Activated CD8-positive, alpha-beta memory T cell treated with anti-CD3 and anti-CD28 coated beads for 48 hours (primary cell): ENCODE measurements around the gene SS18L1.

Experiments
- DNase-seq, 3 experiments: peaks; one replicate each; pipeline ENCODE4 v3.0.0-alpha.2; 2020; ENCODE audit warnings: low read depth in 2 of 3, low spot score in 2 of 3

Gene SS18L1

GRCh38 chr20:62151835-62152364 is 8.3 kb downstream of the SS18L1 start:
- no peak for DNase-seq

DNA sequence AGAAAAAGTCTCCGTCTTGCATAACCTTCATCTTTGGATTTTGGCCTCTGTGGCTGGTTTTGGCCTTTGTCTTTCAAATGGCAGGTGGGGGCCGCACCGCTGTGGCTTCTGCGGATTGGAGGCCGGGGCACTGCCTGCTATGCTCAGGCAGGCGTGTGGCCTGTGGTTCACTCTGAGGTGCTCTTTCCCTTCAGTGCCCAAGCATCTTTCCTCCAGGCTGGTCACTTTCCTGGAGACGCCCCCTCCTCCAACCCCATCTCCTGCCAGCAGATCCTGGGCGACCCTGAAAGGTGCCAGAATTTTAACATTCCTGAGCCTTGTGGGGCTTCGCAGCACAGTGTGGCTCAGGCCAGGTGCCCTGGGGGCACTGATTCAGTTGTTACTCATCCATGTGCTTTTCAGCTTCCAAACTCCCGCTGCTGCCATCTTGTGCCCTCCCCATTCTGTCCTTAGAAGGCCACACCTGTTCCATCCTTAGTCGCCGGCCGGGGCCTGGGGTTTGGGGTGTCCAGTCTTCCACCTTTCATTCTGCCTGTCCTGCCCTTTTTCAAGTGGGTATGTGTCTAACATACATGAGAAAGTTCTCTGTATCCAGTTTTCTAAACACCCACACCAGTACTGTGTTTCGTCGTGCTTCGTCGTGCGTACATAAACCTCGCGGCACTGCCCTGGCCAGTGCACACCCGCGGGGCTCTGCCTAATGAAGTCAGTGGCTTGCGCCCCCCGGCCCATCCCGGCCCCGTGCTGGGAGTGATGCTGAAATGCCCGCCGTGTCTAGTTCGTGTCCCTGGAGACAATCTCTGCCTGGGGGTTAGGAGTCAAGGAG is 12.1 kb downstream of the SS18L1 start:
- DNase-seq, result no peak

- no peak for DNase-seq
Measured at GRCh38 chr20:62156254-62156556, 12.6 kb downstream of the SS18L1 start.

- DNase-seq, result peak in 1 of 3 experiments; percentile 49
Measured at GRCh38 chr20:62156592-62157386, 13.2 kb downstream of the SS18L1 start.

GRCh38 chr20:62157387-62158087 is 14.0 kb downstream of the SS18L1 start:
- DNase-seq, result no peak

- DNase-seq, result no peak
Measured at GRCh38 chr20:62158088-62158400, 14.5 kb downstream of the SS18L1 start.

GRCh38 chr20:62158541-62158940 is 15.0 kb downstream of the SS18L1 start:
- DNase-seq, result no peak

DNA sequence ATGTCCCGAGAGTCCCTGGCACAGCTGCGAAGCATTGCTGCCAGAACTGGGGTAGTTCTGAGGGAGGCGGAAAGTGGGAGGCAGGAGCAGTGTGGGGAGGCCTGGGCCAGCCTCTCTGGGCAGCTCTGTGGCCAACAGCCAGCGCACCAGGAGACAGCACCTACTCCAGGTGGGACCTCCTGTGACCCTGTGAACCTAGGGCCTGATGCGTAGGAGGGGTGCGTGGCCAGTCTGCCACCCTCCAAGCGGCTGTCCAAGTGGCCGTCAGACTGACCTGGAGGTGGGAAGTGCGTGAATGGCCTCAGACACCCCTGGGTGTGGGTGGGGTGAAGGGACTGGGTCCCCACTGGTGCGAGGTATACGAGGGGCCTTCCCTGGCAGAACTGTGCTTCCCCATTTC is 15.5 kb downstream of the SS18L1 start:
- no peak for DNase-seq

GRCh38 chr20:62159839-62160238 is 16.3 kb downstream of the SS18L1 start:
- DNase-seq, result peak; percentile 54 to 62 (median 58)

DNA sequence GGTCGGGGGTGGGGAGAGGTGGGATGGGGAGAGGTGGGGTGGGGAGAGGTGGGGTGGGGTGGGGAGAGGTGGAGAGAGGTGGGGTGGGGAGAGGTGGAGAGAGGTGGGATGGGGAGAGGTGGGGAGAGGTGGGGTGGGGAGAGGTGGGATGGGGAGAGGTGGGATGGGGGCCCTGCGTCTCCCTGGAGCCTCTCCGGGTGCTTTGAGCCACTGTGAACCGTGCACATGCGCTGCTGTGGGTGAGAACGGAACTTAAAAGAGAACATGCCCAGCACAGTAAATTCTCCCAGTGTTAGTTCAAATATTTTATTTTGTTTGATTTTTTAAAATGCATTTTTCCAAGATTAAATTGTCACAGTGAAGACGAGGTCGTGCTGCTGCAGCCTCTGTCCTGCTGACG is 16.7 kb downstream of the SS18L1 start:
- DNase-seq, result no peak

- DNase-seq, result no peak
Measured at GRCh38 chr20:62160876-62161275, 17.3 kb downstream of the SS18L1 start.

- DNase-seq, result no peak
Measured at GRCh38 chr20:62161347-62161746, 17.8 kb downstream of the SS18L1 start.

DNA sequence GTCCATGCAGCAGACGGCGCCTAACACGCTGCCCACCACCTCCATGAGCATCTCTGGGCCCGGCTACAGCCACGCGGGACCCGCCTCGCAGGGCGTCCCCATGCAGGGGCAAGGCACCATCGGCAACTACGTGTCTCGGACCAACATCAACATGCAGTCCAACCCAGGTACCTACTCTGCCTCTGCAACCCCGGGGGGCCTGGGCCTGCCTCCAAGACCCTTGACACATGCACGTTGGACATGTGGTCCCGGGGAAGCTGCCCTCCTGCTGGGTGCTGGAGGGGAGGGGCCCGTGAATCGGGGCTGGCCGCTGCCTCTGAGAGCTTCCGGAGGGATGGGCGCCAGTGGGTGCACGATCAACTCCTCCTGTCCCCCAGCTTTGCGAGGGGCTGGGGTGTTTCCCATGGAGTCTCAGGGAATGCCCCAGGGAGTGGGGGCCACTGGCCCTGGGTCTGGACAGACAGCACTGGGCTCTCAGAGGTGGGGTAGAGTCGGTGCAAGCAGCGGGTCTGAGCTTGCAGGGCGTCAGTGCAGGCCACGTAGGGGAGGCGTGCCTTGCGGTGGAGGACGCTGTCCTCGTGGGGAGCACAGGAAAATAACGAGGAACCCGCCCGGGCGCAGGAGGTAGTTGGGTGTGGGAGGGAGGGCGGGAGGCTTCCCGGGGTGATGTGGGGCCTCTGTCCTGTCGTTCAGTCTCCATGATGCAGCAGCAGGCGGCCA is 19.4 kb downstream of the SS18L1 start:
- no peak for DNase-seq

DNA sequence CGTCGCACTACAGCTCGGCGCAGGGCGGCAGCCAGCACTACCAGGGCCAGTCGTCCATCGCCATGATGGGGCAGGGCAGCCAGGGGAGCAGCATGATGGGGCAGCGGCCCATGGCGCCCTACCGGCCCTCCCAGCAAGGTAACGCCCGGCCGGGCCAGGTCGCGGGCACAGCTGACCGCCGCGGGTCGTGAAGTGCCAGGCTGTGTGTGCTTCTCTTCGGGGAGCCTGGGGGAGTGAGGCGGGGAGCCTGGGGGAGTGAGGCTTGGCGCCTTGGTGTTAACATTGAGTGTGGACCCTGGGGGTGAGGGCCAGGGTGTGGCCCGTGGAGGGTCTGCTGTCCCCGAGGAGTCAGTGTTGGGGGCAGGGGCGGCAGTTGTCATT is 19.9 kb downstream of the SS18L1 start:
- no peak for DNase-seq

GRCh38 chr20:62163986-62164762 is 20.6 kb downstream of the SS18L1 start:
- DNase-seq, result no peak

- DNase-seq, result no peak
Measured at GRCh38 chr20:62164879-62165761, 21.6 kb downstream of the SS18L1 start.

DNA sequence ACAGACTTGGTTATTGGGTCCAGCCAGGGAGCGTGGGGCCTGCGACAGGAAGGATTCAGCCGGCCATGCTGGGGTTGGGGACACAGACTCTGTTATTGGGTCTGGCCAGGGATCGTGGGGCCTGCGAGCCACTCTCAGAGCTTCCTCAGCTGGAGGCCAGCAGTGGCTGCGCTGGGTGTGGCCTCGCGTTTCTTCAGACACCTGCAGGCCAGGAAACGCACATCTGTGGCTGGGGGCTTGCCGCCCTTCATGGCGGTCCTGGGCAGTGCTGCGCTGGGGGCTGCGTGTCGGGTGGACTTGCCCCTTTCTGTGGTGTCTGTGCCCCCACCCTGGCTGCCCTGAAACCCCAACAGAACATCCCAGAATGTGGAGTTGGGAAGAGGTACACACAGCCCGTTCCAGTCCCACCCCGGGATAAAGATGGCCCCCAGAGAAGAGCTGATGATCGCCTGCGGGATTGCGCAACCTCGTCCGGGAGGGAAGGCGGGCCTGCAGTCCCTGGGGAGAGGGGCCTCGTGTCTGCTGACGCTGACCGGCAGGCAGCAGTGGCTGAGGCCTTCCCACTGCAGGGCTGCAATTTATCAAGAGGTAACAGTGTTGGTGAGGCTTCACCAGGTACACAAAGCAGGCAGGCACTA is 22.3 kb downstream of the SS18L1 start:
- no peak for DNase-seq

GRCh38 chr20:62167474-62167873 is 23.9 kb downstream of the SS18L1 start:
- DNase-seq, result no peak

DNA sequence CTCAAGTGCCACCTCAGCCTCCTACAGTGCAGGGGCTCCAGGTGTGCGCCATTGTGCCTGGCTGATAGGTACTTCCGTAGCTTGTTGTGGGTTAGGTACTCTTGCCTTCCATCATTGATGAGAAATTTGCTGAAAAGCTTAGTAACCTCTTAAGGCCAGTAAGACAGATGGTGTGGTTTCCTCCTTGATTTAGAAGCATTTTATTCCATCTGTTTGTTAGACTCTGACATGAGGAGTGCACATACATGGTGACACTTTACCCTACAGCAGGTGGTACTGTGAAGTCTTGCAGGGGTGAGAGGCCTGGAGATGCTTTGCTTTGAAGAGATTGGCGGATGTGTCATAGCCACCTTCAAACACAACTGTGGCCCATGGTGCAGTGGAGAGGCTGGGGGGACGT is 24.5 kb downstream of the SS18L1 start:
- no peak for DNase-seq
